ENCODE results near the gene ING3. TPM values are rescaled to one million over a fixed set of nuclear protein-coding genes. Genes with fewer than 3 reads are reported as not detected.

ING3 gene
- total and polyA plus RNA-seq, 9 of the 15 experiments (the other 6 are each of a cell fraction or from before 2014, with no cell fraction given) = 22.8 to 233 (median 50.4) TPM

DNA sequence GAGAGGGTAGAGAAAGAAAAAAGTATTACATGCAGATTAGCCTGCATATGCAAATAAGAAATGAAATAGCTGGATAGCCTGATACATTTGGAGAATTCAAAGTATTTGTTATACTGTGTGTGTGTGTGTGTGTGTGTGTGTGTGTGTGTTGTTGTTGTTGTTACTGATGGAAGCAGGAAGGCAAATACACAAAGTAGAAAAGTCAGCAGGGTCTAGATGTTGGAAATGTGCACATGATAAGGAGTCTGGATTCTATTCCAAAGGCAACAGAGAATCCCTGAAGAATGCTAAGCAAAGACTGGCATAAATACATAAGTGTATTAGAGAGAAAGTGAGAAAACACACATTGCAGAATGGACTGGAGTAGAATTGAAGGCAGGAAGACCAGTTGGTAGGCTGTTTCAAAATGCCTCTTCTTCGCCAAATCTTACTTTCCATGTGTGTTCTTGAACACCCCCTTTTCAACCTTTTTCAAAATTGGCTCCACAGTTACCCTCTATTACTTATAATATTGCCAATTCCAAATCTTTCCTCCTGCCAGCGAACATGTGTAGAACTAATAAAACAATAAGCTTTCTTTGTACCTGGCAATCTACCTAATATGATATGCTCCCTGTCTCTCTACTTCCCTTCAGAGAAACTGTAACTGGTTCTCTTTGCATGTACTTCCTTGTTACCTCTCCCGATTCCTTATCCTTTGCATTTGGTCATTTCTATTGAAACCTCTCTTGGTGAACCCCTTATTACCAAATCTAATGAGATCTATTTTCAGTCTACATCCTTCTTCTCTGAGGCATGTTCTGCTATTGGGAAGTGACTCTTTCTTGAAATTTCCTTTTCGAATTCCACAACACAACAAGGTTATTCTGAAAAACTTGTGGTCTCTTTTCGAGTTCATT is 44.2 kb downstream of the ING3 start (continued):
- TF ChIP-seq, protein P1, sequence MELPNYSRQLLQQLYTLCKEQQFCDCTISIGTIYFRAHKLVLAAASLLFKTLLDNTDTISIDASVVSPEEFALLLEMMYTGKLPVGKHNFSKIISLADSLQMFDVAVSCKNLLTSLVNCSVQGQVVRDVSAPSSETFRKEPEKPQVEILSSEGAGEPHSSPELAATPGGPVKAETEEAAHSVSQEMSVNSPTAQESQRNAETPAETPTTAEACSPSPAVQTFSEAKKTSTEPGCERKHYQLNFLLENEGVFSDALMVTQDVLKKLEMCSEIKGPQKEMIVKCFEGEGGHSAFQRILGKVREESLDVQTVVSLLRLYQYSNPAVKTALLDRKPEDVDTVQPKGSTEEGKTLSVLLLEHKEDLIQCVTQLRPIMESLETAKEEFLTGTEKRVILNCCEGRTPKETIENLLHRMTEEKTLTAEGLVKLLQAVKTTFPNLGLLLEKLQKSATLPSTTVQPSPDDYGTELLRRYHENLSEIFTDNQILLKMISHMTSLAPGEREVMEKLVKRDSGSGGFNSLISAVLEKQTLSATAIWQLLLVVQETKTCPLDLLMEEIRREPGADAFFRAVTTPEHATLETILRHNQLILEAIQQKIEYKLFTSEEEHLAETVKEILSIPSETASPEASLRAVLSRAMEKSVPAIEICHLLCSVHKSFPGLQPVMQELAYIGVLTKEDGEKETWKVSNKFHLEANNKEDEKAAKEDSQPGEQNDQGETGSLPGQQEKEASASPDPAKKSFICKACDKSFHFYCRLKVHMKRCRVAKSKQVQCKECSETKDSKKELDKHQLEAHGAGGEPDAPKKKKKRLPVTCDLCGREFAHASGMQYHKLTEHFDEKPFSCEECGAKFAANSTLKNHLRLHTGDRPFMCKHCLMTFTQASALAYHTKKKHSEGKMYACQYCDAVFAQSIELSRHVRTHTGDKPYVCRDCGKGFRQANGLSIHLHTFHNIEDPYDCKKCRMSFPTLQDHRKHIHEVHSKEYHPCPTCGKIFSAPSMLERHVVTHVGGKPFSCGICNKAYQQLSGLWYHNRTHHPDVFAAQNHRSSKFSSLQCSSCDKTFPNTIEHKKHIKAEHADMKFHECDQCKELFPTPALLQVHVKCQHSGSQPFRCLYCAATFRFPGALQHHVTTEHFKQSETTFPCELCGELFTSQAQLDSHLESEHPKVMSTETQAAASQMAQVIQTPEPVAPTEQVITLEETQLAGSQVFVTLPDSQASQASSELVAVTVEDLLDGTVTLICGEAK (IDR thresholded peaks at IDR 0.05) = peak; percentile 51; the same call in 1 of the 2 replicates
- TF ChIP-seq, protein P1 (CRISPR knock-in tag; IDR thresholded peaks at IDR 0.05) = no peak
- peak in 1 of 2 experiments; percentile 22; a peak in 2 of 4 replicates for TF ChIP-seq FOXA3 (CRISPR knock-in tag; conservative IDR thresholded peaks at IDR 0.05 in 1 of 2, IDR thresholded peaks at IDR 0.05 in 1 of 2)
- no peak for TF ChIP-seq SMAD2 (IDR thresholded peaks at IDR 0.05; ENCODE audit: low read depth, low read length)
- no peak for TF ChIP-seq SMAD3 (CRISPR knock-in tag; conservative IDR thresholded peaks at IDR 0.05)
- 0 out of 2 replicates have a peak, but pooled peaks have one; percentile 41 for TF ChIP-seq THRB (CRISPR knock-in tag; conservative IDR thresholded peaks at IDR 0.05)
- TF ChIP-seq ZNF316 (IDR thresholded peaks at IDR 0.05) = peak; percentile 60
- TF ChIP-seq KAT7 (CRISPR knock-in tag; IDR thresholded peaks at IDR 0.05; ENCODE audit: borderline replicate concordance) = peak; percentile 48; the same call in 1 of the 2 replicates
- peak; percentile 54 for TF ChIP-seq ARID1B (IDR thresholded peaks at IDR 0.05)
- TF ChIP-seq, protein P2, sequence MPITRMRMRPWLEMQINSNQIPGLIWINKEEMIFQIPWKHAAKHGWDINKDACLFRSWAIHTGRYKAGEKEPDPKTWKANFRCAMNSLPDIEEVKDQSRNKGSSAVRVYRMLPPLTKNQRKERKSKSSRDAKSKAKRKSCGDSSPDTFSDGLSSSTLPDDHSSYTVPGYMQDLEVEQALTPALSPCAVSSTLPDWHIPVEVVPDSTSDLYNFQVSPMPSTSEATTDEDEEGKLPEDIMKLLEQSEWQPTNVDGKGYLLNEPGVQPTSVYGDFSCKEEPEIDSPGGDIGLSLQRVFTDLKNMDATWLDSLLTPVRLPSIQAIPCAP (CRISPR knock-in tag; IDR thresholded peaks at IDR 0.05; ENCODE audit: borderline replicate concordance) = 0 out of 2 replicates have a peak, but pooled peaks have one; percentile 32
- peak; percentile 82 to 91 for TF ChIP-seq FOXK2 (conservative IDR thresholded peaks at IDR 0.05 in 1 of 2, IDR thresholded peaks at IDR 0.05 in 1 of 2; ENCODE audit: low read depth in 2 of 2)
- TF ChIP-seq EP400 (IDR thresholded peaks at IDR 0.05) = peak; percentile 56; the same call in 1 of the 2 replicates
